ENCODE results near the gene ABI1.
A peak's percentile ranks its signal among the peaks of the same experiment; 100 is the strongest.

Gene ABI1

DNA sequence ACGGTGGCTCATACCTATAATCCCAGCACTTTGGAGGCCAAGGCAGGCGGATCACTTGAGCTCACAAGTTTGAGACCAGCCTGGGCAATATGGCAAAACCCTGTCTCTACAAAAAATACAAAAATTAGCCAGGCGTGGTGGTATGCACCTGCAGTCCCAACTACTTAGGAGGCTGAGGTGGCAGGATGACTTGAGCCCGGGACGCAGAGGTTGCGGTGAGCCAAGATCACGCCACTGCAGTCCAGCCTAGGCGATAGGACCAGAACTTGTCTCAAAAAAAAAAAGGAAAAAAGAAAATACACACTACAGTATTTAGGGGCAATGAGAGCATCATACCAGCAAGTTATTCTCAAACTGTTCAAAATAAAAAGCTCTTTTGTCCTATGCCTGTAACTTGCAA, 59.5 kb downstream of the ABI1 start:
- H3K79me2 ChIP-seq (ENCODE audit: insufficient read depth, low read depth) = peaks cover 95% of the 10 kb centered on the region

DNA sequence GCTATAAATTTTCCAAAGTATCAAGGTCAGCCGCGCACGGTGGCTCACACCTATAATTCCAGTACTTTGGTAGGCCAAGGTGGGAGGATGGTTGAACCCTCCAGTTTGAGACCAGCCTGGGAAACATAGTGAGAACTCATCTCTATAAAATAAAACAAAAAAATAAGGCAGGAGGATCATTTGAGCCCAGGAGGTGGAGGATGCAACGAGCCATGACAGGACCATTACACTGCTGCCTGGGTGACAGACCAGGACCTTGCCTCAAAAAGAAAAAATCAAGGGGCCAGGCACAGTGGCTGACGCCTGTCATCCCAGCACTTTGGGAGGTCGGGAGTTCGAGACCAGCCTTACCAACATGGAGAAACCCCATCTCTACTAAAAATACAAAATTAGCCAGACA, 60.3 kb downstream of the ABI1 start:
- Histone ChIP-seq H3K9ac (no peak overlapping the region), H3K4me3 (IDR thresholded peaks at IDR 0.05; ENCODE audit: insufficient read depth, low read depth, low read length) (no peak overlapping the region), H3K4me2 (peak overlapping the region; percentile 92; the same call in 1 of the 2 replicates), H2AFZ (ENCODE audit: low read depth) (no peak overlapping the region), H3K36me3 (ENCODE audit: insufficient read depth) (no peaks in the 10 kb centered on the region), H3K79me2 (ENCODE audit: insufficient read depth, low read depth) (peaks cover 97% of the 10 kb centered on the region), H4K20me1 (ENCODE audit: insufficient read depth) (no peaks in the 10 kb centered on the region), H3K27me3 (ENCODE audit: insufficient read depth, low read depth) (no peaks in the 10 kb centered on the region), H3K27ac (peak overlapping the region; percentile 85; the same call in 1 of the 2 replicates), H3K4me1 (ENCODE audit: low read depth, poor library complexity, severe bottlenecking) (peaks cover 81% of the 10 kb centered on the region)
- TF ChIP-seq, protein P1, sequence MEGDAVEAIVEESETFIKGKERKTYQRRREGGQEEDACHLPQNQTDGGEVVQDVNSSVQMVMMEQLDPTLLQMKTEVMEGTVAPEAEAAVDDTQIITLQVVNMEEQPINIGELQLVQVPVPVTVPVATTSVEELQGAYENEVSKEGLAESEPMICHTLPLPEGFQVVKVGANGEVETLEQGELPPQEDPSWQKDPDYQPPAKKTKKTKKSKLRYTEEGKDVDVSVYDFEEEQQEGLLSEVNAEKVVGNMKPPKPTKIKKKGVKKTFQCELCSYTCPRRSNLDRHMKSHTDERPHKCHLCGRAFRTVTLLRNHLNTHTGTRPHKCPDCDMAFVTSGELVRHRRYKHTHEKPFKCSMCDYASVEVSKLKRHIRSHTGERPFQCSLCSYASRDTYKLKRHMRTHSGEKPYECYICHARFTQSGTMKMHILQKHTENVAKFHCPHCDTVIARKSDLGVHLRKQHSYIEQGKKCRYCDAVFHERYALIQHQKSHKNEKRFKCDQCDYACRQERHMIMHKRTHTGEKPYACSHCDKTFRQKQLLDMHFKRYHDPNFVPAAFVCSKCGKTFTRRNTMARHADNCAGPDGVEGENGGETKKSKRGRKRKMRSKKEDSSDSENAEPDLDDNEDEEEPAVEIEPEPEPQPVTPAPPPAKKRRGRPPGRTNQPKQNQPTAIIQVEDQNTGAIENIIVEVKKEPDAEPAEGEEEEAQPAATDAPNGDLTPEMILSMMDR (conservative IDR thresholded peaks at IDR 0.05; ENCODE audit: low read depth, low read length) = no peak

More for the DNA sequence above, 59.5 kb downstream of the ABI1 start:
- Histone ChIP-seq H2AFZ (ENCODE audit: low read depth) (no peak overlapping the region), H3K4me1 (ENCODE audit: low read depth, poor library complexity, severe bottlenecking) (peaks cover 89% of the 10 kb centered on the region), H3K36me3 (ENCODE audit: insufficient read depth) (no peaks in the 10 kb centered on the region), H4K20me1 (ENCODE audit: insufficient read depth) (no peaks in the 10 kb centered on the region), H3K4me3 (IDR thresholded peaks at IDR 0.05; ENCODE audit: insufficient read depth, low read depth, low read length) (no peak overlapping the region), H3K27me3 (ENCODE audit: insufficient read depth, low read depth) (no peaks in the 10 kb centered on the region), H3K9ac (no peak overlapping the region), H3K4me2 (no peak overlapping the region), H3K27ac (no peak overlapping the region)
- TF ChIP-seq, protein P1 (conservative IDR thresholded peaks at IDR 0.05; ENCODE audit: low read depth, low read length) = no peak

DNA sequence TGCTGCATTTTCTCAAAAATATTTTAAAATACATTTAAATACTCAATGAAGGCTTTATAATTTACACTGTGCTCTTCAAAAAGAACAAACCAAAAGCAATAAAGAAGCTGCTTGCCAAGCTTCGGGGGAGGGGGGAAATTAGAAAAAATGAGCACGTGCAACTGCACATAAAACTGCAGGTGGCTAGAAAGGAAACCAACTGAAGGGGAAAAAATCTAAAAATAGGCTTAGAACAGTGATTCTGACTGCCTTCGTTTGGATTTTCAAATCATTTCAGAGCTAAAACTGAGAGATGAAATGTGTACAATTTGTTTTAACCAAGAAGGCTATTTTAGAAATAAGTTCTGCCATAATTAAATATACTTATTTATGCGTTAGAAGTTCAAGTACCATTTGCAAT, 61.4 kb downstream of the ABI1 start:
- Histone ChIP-seq H3K27me3 (ENCODE audit: insufficient read depth, low read depth) (no peaks in the 10 kb centered on the region), H2AFZ (ENCODE audit: low read depth) (no peak overlapping the region), H3K36me3 (ENCODE audit: insufficient read depth) (no peaks in the 10 kb centered on the region), H4K20me1 (ENCODE audit: insufficient read depth) (no peaks in the 10 kb centered on the region), H3K79me2 (ENCODE audit: insufficient read depth, low read depth) (peaks cover 98% of the 10 kb centered on the region), H3K9ac (peak overlapping the region; percentile 44; the same call in 1 of the 2 replicates), H3K4me1 (ENCODE audit: low read depth, poor library complexity, severe bottlenecking) (peaks cover 71% of the 10 kb centered on the region), H3K27ac (peak overlapping the region; percentile 85), H3K4me2 (peak overlapping the region; percentile 92), H3K4me3 (IDR thresholded peaks at IDR 0.05; ENCODE audit: insufficient read depth, low read depth, low read length) (no peak overlapping the region)
- TF ChIP-seq, protein P1 (conservative IDR thresholded peaks at IDR 0.05; ENCODE audit: low read depth, low read length) = no peak

DNA sequence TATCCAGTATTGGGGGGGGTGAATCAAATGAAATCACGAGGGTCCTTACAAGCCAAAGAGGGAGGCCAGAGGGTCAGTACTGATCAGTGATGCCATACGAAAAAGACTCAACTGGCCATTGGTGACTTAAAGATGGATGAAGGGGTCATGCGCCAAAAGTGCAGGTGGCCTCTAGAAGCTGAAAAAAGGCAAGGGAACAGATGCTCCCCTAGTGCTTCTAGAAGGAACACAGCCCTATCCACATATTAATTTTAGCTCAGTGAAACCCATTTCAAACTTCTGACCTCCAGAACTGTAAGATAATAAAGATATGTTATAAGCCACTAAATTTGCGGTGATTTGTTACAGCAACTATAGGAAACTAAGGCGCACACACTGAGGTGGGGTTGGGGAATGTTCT, 62.5 kb downstream of the ABI1 start:
- H2AFZ ChIP-seq (ENCODE audit: low read depth) = no peak overlapping the region
- peaks cover 60% of the 10 kb centered on the region for H3K4me1 ChIP-seq (ENCODE audit: low read depth, poor library complexity, severe bottlenecking)
- no peak overlapping the region for H3K4me3 ChIP-seq (IDR thresholded peaks at IDR 0.05; ENCODE audit: insufficient read depth, low read depth, low read length)
- peak overlapping the region; percentile 3; the same call in 1 of the 2 replicates for H3K27ac ChIP-seq
- H4K20me1 ChIP-seq (ENCODE audit: insufficient read depth) = no peaks in the 10 kb centered on the region
- TF ChIP-seq, protein P1 (conservative IDR thresholded peaks at IDR 0.05; ENCODE audit: low read depth, low read length) = no peak
- H3K9ac ChIP-seq = no peak overlapping the region
- no peaks in the 10 kb centered on the region for H3K27me3 ChIP-seq (ENCODE audit: insufficient read depth, low read depth)
- no peaks in the 10 kb centered on the region for H3K36me3 ChIP-seq (ENCODE audit: insufficient read depth)
- peak overlapping the region; percentile 92; the same call in 1 of the 2 replicates for H3K4me2 ChIP-seq
- H3K79me2 ChIP-seq (ENCODE audit: insufficient read depth, low read depth) = peaks cover 95% of the 10 kb centered on the region

All from KMS-11 (cell line).